ENCODE results near the gene NMBR. TPM values are rescaled to one million over a fixed set of nuclear protein-coding genes. Genes with fewer than 3 reads are reported as not detected.
"Not testable (repeated sequence)": the region's sequence is repeated elsewhere in the genome, so short reads cannot be mapped to it uniquely, and the experiment has no call there.

NMBR gene
- not detected in 2 replicates for total RNA-seq (2014; rRNA removed; shearing (Covaris generic))

GRCh38 chr6:142146828-142147662 lies at the start of gene NMBR, which contains the start of gene VTA1:
TSS of gene NMBR (minus strand) at chr6:142147122. CDS start at chr6:142088658, 58,464 bp downstream.
TSS of gene VTA1 (plus strand) at chr6:142147263. CDS start at chr6:142147288, 25 bp downstream.
- peak; percentile 97 for DNase-seq (ENCODE audit: low spot score)

DNA sequence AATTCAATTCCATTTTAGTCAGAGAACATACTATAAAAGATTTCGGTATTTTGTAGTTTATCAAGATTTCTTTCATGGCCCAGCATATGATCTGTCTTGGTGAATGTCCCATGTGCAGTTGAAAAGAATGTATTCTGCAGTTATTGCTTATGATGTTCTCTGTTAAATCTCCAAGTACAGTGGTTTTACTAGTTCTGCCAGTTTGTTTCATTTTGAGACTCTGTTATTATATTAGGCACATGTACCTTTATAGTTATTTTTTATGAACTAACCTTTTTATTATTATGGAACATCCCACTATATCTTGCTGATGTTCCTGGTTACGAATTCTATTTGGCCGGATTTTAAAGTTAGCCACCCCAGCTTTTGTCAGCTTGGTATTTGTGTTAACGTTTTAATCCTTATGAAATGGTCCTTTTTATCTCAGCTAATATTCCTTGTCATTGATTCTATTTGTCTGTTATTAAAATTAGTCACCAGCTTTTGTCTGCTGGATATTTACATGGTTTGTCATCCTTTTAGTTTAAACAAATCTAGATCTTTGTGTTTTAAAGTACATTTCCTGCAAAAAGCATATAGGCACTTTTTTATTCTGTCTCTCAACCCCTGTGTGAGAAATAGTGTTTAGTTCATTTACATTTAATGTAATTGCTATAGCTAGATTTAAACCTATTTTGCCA lies 49.1 kb upstream of the NMBR start:
- no peak for DNase-seq (ENCODE audit: low spot score)

GRCh38 chr6:142193621-142194020 lies 46.7 kb upstream of the NMBR start:
- no peak for DNase-seq (ENCODE audit: low spot score)

DNA sequence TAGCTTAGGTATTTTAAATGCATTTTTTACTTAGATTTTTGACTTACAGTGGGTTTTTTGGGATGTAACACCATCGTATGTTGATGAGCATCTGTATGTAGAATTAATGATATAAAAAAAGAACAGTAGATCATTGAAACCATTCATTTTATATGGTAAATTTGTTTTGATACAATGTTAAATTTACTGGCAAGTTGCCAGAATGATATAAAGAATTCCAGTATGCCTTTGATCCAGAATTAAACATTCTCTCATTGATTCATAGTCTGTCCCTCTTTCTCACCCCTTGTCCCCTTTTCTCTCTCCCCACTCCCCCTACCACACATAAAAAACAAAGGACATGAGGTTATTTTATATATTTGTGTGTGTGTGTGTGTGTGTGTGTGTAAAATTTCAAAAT lies 45.4 kb upstream of the NMBR start:
- no peak for DNase-seq (ENCODE audit: low spot score)

DNA sequence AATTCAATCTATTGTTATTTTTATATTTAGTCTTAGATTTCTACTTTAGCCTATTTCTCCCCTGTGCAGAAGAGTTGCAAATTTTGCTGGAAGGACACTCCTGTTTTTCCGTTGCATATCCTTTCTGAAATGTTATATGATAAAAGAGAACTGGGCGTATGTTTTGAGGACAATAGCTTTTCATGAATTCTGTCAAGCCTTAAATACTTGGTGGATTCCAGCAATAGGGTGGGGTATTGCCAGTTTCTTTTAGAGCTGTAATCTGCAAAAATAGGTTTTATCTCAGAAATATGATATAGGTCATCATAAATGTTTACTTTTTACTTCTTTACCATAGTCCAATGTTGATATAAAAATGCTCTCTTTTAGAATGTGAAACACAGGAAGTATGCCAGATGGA lies 42.1 kb upstream of the NMBR start:
- DNase-seq (ENCODE audit: low spot score) = no peak

DNA sequence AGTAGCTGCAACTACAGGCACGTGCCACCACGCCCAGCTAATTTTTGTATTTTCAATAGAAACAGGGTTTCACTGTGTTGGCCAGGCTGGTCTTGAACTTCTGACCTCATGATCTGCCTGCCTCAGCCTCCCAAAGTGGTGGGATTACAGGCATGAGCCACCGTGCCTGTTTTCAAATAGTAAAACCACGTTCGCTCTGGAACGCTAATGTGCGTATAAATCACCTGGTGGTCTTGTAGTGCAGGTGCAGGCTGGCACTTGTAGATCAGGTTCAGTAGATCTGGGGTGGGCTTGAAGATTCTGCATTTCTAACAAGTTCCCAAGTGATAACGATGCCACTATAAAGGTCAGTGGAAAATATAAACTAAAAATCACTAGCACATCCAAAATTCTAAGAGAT lies 41.4 kb upstream of the NMBR start:
- DNase-seq (ENCODE audit: low spot score) = not testable (repeated sequence)

DNA sequence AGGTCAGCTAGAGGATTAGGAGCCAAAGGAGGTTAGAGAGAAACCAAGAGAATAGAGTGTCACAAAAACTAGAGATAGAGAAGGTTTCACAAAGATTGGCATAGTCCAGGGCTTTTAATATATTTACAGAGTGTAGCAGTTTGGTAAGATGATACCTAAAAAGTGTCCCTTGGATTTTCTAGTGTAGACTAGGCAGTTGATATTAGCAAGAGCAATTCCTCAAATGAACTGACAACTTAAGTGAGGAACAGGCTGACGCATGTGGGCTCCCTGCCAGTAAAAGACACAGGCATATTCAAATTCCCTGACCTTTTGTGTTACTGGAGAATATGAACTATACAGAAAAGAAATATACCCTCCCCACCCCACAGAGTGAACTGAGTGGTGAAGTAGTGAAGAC lies 40.3 kb upstream of the NMBR start:
- DNase-seq (ENCODE audit: low spot score) = no peak

- DNase-seq (ENCODE audit: low spot score) = no peak
These were observed 38.7 kb upstream of the NMBR start for GRCh38 chr6:142185641-142186040.

DNA sequence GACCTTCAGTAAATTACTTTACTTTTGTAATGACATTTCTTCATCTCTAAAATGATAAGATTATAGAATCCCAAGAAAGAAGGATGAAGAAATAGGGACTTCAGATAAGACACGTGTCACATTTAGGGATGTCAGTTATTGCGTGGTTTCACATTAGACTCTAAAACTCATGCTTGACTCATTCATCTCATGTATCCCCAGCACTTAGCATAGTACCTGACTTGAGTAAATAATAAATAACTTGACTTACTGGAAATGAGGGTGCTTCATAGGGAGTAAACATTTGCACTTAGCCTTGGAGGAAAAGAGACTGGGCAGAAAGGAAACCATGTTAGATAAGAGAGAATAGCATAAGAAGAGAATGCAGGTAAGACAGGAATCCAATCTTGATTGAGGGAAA lies 37.4 kb upstream of the NMBR start:
- DNase-seq (ENCODE audit: low spot score) = no peak

GRCh38 chr6:142183351-142183750 lies 36.4 kb upstream of the NMBR start:
- no peak for DNase-seq (ENCODE audit: low spot score)

GRCh38 chr6:142182004-142182403 lies 35.1 kb upstream of the NMBR start:
- no peak for DNase-seq (ENCODE audit: low spot score)

DNA sequence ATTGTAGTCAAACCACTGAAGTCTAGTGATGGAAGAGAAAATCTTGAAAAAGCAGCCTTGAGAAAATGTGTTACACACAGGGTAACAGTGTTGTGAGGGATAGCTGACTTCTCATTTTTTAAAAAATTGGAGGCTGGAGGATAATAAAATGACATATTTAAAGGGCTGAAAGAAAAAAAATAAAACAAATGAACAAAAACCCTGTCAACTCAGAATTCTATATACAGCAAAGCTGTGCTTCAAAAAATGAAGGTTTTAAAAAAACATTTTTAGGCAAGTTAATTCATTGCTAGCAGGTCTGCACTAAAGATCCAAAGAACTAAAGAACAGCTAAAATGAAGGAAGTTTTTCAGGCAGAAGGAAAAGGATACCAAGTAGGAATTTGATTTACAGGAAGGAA lies 31.2 kb upstream of the NMBR start:
- DNase-seq (ENCODE audit: low spot score) = no peak

- no peak for DNase-seq (ENCODE audit: low spot score)
These were observed 27.8 kb upstream of the NMBR start for GRCh38 chr6:142174703-142175102.

GRCh38 chr6:142173980-142174379 lies 27.1 kb upstream of the NMBR start:
- no peak for DNase-seq (ENCODE audit: low spot score)

GRCh38 chr6:142172758-142173157 lies 25.8 kb upstream of the NMBR start:
- no peak for DNase-seq (ENCODE audit: low spot score)

DNA sequence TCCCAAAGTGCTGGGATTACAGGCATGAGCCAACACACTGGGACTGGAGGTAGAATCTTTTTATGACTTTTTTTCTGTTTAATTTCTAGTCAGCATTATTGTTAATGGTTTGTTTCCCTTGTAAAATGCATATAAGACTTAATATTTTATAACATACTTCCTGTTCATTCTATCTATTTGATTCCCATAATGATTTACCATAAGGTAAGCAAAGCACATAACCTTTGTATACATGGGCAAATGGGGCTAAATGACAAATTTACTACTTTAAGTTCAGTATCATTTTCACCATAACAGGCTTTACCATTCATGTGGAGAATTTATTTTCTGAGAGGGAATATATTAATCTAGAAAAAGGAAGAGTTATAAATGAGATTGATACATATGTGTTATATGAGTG lies 24.4 kb upstream of the NMBR start:
- DNase-seq (ENCODE audit: low spot score) = peak; percentile 19

GRCh38 chr6:142167486-142167885 lies 20.6 kb upstream of the NMBR start:
- DNase-seq (ENCODE audit: low spot score) = no peak

DNA sequence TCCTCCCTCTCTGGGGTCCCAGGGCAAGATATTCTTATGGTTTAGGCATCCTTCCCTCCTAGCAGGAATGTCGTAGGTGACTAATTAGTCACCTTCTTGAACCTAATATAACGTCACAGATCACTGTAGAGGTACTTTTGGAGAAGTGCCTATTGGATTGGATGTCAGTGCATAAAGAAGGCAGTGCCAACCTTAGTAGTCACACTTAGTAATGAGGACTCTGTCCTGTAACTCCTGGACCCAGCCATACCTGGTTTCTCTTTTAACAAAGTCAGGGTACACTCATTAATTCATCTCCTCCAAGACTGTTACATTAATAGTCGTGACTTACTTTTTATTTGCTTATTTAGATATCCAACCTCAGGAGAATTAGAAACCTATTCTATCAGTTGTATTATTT lies 20.1 kb upstream of the NMBR start:
- no peak for DNase-seq (ENCODE audit: low spot score)

- DNase-seq (ENCODE audit: low spot score) = no peak
These were observed 18.3 kb upstream of the NMBR start for GRCh38 chr6:142165227-142165626.

- no peak for DNase-seq (ENCODE audit: low spot score)
These were observed 15.9 kb upstream of the NMBR start for GRCh38 chr6:142162780-142163179.

DNA sequence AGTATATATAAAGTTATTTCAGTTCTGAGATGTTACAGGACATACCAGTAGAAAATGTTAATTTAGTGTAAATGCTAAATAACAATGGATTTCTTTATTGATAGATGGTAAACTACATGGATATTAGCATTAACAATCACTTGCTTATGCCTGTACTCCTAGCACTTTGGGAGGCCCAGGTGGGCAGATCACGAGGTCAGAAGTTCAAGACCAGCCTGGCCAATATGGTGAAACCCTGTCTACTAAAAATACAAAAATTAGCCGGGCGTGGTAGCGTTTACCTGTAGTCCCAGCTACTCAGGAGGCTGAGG lies 9.8 kb upstream of the NMBR start:
- DNase-seq (ENCODE audit: low spot score) = not testable (repeated sequence)

- DNase-seq (ENCODE audit: low spot score) = peak; percentile 43
These were observed 9.2 kb upstream of the NMBR start for GRCh38 chr6:142155895-142156757.
